ENCODE data around the gene UBASH3A. TPM values are rescaled to one million over a fixed set of nuclear protein-coding genes. Genes with fewer than 3 reads are reported as not detected.

UBASH3A gene
- polyA plus RNA-seq, 3 donors = not detected

- Histone ChIP-seq H3K27ac (ENCODE audit: low read depth in 1 of 2, low read length in 2 of 2) (no peak overlapping the region), H3K9me3 (replicated peaks in 1 of 2; ENCODE audit: control insufficient read depth in 1 of 2, insufficient read depth in 1 of 2, low read length in 2 of 2) (peaks cover 9% of the 10 kb centered on the region in 2 donors), H3K36me3 (replicated peaks in 1 of 2; ENCODE audit: control insufficient read depth in 1 of 2, insufficient read depth in 2 of 2, low read length in 2 of 2) (no peaks in the 10 kb centered on the region), H3K9ac (ENCODE audit: insufficient read depth, low read length, poor library complexity, severe bottlenecking) (no peak overlapping the region), H4K20me1 (ENCODE audit: insufficient read depth, low read length) (no peaks in the 10 kb centered on the region), H3K4me3 (replicated peaks in 1 of 3; ENCODE audit: low read depth in 2 of 3, low read length in 3 of 3) (no peak overlapping the region), H2AFZ (ENCODE audit: insufficient read depth, low read depth, low read length, poor library complexity, severe bottlenecking) (no peak overlapping the region), H3K27me3 (ENCODE audit: control insufficient read depth in 2 of 2, insufficient read depth in 2 of 2, low read length in 2 of 2) (no peaks in the 10 kb centered on the region), H3K4me2 (replicated peaks; ENCODE audit: extremely low read depth, low read length, poor library complexity, severe bottlenecking) (no peak overlapping the region), H3K4me1 (ENCODE audit: control insufficient read depth in 1 of 2, insufficient read depth in 2 of 2, low read length in 2 of 2) (peaks cover 20 to 43% of the 10 kb centered on the region in 2 donors), H3K79me2 (ENCODE audit: insufficient read depth, low read length) (no peaks in the 10 kb centered on the region)
- Mint-ChIP-seq H3K27ac (no peak overlapping the region), H3K27me3 (ENCODE audit: low read depth in 3 of 3) (peaks cover 1 to 7% (median 7%) of the 10 kb centered on the region in 3 donors), H3K4me1 (peaks cover 46% of the 10 kb centered on the region), H3K4me3 (no peak overlapping the region), H3K36me3 (no peaks in the 10 kb centered on the region), H3K9me3 (peaks cover 0 to 7% (median 6%) of the 10 kb centered on the region in 7 donors)
- DNase-seq = no peak
- WGBS (ENCODE audit: insufficient coverage) = 73% methylated on average over 2 of the region's 6 CpGs
- TF ChIP-seq CTCF (IDR thresholded peaks at IDR 0.05) = no peak
- intact Hi-C loops (cut with micrococcal nuclease) = no loop called here
These were observed 14.3 kb upstream of the UBASH3A start for GRCh38 chr21:42389449-42389835.

DNA sequence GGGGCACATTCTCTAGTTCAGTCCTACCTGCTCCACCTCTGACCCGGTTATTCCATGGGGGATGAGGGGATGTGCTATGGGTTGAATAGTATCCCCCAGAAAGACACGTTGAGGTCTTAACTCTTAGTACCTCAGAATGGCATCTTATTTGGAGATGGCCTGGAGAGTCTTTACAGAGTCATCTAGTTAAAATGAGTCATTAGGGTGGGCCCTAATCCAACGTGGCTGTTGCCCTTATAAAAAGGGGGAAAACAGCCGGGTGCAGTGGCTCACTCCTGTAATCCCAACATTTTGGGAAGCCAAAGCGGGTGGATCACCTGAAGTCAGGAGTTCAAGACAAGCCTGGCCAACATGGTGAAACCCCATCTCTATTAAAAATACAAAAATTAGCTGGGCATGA lies 13.5 kb upstream of the UBASH3A start:
- Histone ChIP-seq H3K4me2 (replicated peaks; ENCODE audit: extremely low read depth, low read length, poor library complexity, severe bottlenecking) (no peak overlapping the region), H3K27me3 (ENCODE audit: control insufficient read depth in 2 of 2, insufficient read depth in 2 of 2, low read length in 2 of 2) (no peaks in the 10 kb centered on the region), H3K9ac (ENCODE audit: insufficient read depth, low read length, poor library complexity, severe bottlenecking) (no peak overlapping the region), H3K4me3 (replicated peaks in 1 of 3; ENCODE audit: low read depth in 2 of 3, low read length in 3 of 3) (no peak overlapping the region), H3K4me1 (ENCODE audit: control insufficient read depth in 1 of 2, insufficient read depth in 2 of 2, low read length in 2 of 2) (peaks cover 20 to 38% of the 10 kb centered on the region in 2 donors), H4K20me1 (ENCODE audit: insufficient read depth, low read length) (no peaks in the 10 kb centered on the region), H3K9me3 (replicated peaks in 1 of 2; ENCODE audit: control insufficient read depth in 1 of 2, insufficient read depth in 1 of 2, low read length in 2 of 2) (peaks cover 1 to 5% of the 10 kb centered on the region in 2 donors), H2AFZ (ENCODE audit: insufficient read depth, low read depth, low read length, poor library complexity, severe bottlenecking) (no peak overlapping the region), H3K27ac (ENCODE audit: low read depth in 1 of 2, low read length in 2 of 2) (no peak overlapping the region), H3K36me3 (replicated peaks in 1 of 2; ENCODE audit: control insufficient read depth in 1 of 2, insufficient read depth in 2 of 2, low read length in 2 of 2) (no peaks in the 10 kb centered on the region), H3K79me2 (ENCODE audit: insufficient read depth, low read length) (no peaks in the 10 kb centered on the region)
- TF ChIP-seq CTCF (IDR thresholded peaks at IDR 0.05) = no peak
- H3K27me3 Mint-ChIP-seq (ENCODE audit: low read depth in 3 of 3) = peaks cover 1 to 7% (median 7%) of the 10 kb centered on the region in 3 donors
- intact Hi-C loops (cut with micrococcal nuclease) = no loop called here
- DNase-seq = no peak
- no peak overlapping the region for H3K4me3 Mint-ChIP-seq
- 80% methylated on average over 2 of the region's 5 CpGs for WGBS (ENCODE audit: insufficient coverage)
- peaks cover 0 to 4% (median 1%) of the 10 kb centered on the region in 7 donors for H3K9me3 Mint-ChIP-seq
- no peaks in the 10 kb centered on the region for H3K36me3 Mint-ChIP-seq
- H3K27ac Mint-ChIP-seq = no peak overlapping the region
- H3K4me1 Mint-ChIP-seq = peaks cover 42% of the 10 kb centered on the region
